OCI-LY7 (cell line): ENCODE results near the gene KIAA0232.

Source experiments
- EZH2phosphoT487 ChIP-seq: fragments of 200-600 bp; sonication (generic); IDR thresholded peaks from 2 replicates; pipeline ENCODE4 v1.6.1; 2018; ENCODE audit warnings: low read depth, borderline replicate concordance, mild to moderate bottlenecking, mixed run types, antibody characterized with exemption, low read length, moderate library complexity, mixed read lengths
- TF ChIP-seq, protein P1 (sequence below): fragments of 200-600 bp; sonication (generic); conservative IDR thresholded peaks from 2 replicates; pipeline ENCODE4 v1.5.1; 2014; ENCODE audit warnings: mild to moderate bottlenecking, antibody characterized with exemption, low read length, moderate library complexity, mixed read lengths

DNA sequence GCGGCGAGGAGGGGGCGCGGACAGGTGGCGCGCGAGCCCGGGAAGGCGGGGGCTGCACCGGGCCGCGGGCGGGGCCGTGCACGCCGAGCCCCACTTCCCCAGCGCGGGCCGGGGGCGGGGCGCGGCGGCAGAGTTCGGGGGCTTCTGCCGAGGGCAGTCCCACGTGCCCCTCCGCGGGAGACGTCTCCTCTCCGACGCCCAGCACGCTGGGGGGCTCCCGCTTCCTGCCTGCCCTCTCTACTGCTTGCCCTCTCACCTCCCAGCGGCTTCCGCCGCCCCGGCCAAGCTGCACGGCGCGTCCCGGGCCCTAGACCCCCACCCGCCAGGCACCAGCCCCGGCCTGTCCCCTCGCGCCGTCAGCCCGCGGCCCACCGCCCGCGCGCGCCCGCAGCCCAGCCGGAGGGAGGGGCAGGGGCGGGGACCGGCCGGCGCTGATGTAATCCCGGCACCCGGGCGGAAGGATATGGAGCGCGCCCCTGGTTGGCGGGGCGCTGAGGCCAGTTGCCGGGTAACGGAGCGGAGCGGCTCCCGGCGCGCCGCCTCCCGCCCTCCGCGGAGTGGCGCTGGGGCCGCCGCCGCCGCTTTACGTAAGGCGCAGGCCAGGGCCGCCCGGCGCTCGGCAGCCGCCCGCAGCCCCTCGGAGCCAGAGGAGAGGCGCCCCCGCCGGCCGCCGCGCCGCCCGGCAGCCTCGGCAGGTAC, at the start of gene KIAA0232:
- TF ChIP-seq, protein P1, sequence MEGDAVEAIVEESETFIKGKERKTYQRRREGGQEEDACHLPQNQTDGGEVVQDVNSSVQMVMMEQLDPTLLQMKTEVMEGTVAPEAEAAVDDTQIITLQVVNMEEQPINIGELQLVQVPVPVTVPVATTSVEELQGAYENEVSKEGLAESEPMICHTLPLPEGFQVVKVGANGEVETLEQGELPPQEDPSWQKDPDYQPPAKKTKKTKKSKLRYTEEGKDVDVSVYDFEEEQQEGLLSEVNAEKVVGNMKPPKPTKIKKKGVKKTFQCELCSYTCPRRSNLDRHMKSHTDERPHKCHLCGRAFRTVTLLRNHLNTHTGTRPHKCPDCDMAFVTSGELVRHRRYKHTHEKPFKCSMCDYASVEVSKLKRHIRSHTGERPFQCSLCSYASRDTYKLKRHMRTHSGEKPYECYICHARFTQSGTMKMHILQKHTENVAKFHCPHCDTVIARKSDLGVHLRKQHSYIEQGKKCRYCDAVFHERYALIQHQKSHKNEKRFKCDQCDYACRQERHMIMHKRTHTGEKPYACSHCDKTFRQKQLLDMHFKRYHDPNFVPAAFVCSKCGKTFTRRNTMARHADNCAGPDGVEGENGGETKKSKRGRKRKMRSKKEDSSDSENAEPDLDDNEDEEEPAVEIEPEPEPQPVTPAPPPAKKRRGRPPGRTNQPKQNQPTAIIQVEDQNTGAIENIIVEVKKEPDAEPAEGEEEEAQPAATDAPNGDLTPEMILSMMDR = no peak; the same call in 1 of the 2 replicates
- TF ChIP-seq EZH2phosphoT487 = no peak
